GM21515 (cell line): Measurements from ENCODE around the gene SEC14L1.

Experiments used
- ATAC-seq: cut with Tn5 transposase; IDR thresholded peaks from one replicate; pipeline ENCODE4 v1.9.1; 2021; ENCODE audit not compliant: unreplicated experiment

Gene SEC14L1

DNA sequence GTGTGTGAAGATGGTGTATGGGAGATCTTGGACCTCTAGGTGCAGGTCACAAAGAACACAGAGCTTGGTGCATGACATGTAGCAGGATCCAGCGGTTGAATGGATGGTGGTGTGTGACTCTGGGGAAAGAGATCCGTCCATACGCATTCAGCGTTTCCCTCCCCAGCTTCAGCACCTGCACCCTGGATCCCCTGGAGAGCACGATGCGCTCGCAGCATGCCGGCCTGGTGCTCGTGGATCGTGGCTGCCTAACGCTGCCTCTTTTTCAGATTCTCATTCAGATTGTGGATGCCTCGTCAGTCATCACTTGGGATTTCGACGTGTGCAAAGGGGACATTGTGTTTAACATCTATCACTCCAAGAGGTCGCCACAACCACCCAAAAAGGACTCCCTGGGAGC is 70.9 kb downstream of the SEC14L1 start:
- ATAC-seq, result no peak

DNA sequence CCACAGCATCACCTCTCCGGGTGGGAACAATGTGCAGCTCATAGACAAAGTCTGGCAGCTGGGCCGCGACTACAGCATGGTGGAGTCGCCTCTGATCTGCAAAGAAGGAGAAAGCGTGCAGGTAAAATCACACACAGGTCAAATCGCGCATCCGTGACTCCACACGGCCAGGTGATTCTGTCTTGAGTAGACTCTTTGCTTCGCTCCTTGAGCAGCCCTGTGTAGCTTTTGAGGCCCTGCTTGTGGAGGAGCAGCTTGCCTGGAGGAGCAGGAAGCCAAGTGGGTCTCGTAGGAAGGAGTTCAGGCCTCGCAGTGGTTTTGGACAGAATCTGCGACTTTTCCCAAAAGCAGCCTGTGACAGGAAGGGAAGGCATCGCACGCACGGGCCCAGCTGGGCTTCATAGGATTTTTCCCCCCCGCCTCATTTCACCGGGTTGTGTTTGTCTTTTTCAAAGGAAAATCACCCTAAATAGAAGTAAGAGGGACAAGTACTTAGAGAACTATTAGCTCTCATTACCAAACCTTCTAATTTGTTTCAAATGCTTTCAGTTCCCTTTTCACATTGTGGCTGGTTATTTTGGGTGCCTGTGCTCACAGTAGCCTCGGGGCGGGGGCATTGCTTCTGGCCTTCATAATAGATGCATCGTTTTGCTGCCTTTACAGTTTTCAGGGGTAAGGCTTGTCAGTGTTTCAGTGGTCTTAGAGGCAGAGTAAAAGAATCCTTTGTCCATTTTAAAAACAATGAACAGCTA is 71.5 kb downstream of the SEC14L1 start:
- ATAC-seq, result peak; percentile 78

DNA sequence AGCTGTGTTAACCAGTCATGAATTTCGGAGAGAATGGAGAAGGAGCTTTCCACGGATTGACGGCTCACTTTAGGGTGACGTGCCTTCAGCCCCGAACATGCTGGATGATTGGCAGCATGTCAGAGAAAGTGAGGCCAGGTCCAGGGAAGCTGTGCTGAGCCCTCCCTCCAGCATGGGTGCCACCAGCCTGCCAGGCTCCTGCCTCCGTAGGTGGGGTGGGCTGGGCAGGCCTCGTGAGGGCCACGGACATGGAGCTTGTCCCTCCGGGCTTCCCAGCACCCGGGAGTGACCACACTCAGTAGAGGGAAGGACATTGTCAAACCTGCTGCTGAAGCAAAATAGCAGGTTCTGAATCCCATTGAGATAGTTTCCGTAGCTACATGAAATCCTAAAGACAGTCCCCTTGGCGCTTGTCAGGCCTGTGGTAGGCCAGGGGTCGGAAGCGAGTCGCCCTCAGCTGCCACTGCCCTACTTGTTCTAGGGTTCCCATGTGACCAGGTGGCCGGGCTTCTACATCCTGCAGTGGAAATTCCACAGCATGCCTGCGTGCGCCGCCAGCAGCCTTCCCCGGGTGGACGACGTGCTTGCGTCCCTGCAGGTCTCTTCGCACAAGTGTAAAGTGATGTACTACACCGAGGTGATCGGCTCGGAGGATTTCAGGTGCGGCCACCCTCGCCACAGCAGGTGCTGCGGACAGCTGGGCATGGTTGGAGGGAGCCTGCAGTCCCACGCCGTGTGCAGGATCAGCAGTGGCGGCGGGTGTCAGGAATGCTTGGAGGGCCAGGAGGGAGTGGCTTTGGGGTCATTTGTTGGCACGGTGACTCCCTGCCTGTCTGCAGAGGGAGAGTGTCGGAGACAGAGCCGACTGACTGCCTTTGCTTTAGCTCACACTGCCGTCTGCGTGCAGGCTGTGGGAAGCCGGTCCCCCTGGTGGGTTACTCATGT is 72.3 kb downstream of the SEC14L1 start:
- peak; percentile 4 for ATAC-seq

DNA sequence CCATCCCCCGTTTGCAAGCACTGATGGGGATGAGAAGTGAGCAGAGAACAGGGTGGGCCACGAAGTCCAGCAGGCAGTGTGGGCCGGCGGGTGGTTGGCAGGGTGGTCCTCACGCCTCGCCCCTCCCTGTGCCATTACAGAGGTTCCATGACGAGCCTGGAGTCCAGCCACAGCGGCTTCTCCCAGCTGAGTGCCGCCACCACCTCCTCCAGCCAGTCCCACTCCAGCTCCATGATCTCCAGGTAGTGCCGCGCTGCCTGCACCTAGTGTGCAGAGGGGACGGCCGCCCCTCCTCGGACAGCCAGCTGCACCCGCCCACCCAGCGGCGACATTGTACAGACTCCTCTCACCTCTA is 73.0 kb downstream of the SEC14L1 start:
- no peak for ATAC-seq

DNA sequence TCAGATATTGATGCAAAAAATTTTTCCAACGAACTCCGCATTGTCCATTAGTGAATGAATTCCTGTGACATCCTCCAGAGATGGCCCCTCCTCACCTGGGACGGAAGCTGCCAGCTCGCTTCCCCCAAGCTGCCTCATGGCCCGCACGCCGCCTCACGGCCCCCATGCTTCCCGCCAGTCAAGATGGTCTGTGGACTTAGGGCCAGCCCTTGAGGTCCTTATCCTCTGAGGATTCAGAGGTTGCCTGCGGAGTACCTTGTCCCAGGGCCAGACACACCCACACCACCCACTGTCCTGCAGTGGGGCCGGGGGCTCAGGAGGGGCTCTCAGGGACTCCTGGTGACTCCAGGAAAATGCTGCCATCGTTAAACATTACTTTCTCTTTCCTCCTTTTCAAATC is 73.6 kb downstream of the SEC14L1 start:
- ATAC-seq, result no peak

DNA sequence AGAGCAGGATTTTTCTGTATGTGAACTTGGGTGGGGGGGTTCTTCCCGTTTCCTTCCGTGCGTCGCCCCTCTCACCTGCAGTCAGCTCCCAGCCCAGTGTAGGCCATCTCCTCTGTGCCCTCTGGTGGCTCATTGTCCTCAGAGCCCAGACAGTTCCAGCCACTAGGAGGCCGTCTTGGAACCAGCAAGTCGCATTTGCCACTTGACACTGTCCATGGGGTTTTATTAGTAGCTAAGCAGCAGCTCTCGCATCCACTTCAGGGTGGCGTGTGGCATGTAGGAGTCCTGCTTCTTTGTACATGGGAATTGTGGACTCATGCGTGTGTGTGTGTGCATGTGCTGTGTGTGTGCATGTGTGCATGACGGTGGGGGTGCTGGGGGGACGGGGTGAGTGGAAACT is 74.0 kb downstream of the SEC14L1 start:
- ATAC-seq, result no peak

DNA sequence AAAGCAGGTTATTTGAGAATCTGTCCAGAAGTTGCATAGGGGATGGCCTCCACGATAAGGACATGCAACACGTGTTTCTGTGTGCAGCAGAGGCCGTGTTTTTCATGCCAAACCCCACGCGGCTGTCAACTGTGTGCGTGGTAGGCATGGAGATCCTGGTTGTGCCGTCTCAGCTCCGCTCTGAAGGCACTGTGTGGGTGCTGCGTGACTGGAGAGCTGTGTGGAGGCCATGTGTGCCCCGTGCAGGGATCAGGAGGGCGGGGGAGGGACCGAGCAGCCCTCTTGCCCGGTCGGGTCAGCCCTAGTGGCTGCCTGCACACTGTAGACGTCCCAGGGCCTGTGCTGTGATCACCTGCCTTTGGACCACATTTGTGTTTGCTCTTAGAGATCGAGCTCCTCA is 74.5 kb downstream of the SEC14L1 start:
- no peak for ATAC-seq

DNA sequence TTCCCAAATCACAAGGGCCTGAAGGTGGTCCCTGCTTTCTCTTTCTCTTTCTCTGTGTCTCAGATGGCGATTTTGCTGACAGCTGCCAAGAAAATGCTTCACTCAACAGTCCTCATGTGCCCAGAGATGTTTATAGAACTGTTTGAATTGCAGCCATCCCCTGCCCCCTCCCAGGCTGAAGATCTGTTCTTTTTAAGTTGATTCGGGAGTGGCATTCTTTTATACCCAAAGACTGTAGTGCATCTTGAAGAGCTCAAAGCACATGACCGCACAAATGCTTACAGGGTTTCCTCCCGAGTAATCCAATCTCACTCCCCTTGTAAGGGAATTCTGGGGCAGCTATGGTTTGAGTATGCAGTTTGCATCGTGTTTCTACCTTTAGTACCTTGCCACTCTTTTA is 75.7 kb downstream of the SEC14L1 start:
- ATAC-seq, result no peak

DNA sequence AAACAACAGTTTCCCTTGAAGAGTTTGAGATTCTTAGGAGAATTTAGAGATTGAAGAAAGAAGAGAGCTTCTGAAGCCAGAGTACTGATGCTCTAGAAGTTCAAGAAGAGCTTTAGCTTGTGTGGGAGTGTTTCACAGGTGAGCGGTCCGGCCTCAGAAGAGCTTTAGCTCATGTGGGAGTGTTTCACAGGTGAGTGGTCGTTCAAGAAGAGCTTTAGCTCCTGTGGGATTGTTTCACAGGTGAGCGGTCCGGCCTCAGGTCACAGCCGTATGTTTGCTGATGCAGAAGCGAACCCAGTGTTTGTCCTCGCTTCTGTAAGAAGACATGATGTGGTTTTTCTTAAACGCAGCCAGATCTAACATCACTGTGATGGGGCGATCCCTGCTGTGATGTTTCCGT is 76.4 kb downstream of the SEC14L1 start:
- no peak for ATAC-seq

DNA sequence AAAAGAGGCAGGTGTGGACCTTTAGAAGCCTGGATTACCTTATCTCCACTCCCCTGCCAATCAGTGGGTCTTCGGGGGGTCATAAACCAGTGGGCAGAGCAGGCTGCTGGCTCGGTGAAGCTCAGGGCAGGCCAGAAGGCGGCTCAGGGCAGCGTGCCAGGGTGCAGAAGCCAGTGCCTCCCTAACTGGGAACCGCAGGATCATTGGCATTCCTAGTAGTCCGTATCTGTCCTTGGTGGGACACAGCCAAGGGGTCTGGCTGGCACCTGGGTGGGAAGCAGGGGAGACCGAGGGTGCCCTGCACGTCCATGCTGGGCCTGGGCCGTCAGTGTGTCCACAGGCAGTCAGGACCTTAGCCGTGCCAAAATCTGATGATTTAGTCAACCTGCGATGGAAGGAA is 76.8 kb downstream of the SEC14L1 start:
- ATAC-seq, result no peak

DNA sequence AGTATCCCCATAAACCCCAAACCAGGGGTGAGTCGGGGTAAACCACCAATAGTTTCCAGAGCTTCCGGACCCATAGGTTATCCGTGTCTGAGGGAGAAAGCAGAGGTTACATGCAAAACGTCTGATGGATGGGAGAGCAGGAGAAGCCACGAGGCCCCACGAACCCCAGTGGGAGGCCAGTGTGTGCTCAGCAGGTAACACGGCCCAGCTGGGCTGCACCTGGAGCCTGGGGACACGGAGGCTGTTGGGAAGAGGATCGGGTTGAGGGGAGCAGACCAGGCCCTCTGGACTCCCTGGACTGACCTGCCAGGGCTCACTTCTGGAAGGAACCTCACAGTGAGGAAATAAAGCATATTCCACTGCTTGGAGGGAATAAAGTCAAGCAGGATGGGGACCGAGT is 78.1 kb downstream of the SEC14L1 start:
- ATAC-seq, result no peak

DNA sequence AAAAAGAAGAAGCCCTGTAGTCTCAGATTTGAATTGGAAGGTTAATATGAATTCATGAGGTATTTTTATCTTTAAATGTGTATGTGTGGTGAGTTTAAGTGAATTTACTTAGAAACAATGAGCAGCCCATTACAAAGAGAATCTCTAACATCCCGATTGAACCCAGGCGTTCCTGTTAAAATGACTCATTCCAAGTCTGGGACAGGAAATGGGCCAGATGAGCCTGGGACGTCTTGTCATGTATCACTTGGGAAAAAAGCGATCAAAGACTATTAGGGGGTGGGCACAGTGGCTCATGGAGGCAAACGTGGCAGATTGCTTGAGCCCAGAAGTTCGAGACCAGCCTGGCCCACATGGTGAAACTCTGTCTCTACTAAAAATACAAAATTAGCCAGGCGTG is 81.6 kb downstream of the SEC14L1 start:
- ATAC-seq, result no peak

DNA sequence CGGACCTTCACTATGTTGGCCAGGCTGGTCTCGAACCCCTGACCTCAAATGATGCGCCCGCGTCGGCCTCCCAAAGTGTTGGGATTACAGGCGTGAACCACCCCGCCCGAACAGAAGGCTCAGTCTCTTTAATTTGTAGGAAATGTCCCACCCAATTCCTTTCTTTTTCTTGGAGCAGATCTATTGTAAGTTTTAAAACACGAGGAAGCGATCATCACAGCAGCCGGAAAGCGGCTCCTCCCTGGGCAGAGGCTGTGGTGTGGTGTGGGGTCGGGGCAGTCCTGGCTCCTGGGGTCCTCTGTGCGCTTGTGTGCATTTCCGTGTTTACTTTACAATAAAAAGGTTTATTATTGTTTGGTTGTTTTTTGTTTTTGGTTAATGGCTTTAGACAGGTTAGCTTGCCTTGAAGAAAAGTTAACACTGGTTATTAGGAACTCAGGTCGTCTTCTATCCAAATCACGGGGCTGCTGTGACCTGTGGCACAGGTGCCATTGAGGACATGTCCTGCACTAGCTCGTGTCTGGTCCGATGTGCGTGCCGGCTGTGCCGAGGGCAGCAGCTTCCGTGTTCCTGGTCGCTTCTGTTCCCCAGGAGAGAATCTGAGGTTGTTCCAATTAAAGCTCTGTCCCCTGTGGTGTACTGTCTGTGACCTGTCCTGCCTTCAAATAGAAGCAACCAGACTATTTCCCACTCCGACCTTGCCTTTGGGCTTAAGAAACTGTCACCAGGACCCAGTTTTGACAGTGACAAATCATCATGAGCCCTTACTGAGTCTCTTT is 83.1 kb downstream of the SEC14L1 start:
- ATAC-seq, result no peak

DNA sequence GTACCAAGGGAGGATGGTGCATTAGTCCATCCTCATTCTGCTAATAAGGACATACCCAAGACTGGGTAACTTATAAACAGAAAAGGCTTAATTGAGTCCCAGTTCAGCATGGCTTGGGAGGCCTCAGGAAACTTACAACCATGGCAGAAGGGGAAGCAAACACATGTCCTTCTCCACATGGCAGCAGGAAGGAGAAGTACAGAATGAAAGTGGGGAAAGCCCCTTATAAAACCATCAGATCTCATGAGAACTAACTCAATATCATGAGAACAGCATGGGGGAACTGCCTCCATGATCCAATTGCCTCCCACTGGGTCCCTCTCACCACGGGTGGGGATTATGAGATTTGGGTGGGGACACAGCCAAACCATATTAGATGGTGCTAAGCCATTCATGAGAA is 84.5 kb downstream of the SEC14L1 start:
- ATAC-seq, result no peak

DNA sequence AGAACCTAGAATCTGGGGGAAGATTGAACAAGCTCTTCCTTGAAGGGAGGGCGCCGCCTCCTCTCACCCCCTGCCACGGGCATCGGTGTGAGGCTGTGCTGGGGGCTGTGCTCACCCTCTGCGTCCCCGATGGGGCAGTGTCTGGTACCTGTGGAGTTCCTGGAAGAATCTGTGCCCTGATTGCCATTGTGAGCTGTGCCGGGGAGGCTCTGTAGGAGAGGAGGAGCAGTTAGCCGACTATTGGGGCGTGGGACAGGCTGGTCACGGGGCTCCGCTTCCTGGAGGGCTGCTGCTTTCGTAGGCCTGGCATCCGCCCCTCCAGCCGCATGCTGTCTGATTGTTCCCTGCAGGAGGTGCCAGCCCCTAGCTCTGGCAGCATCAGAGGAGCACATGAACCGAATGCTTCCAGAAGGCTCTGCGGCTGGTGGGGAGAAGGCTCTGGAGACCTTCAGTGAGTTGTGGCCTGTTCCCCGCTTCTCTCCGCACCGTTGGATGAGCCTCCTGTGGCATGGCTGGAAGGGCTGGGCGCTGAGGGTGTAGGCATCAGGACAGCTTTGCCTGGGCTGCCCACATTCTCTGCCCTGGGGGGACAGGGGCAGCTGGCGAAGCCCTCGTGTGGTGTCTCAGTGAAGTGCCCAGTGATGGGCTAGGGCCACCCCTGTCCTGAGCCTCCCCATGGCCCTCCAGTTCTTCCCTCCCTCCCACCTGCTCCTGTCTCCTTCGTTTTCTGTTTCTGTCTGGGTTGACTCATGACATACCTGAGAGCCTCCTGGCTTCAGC is 86.9 kb downstream of the SEC14L1 start:
- no peak for ATAC-seq

DNA sequence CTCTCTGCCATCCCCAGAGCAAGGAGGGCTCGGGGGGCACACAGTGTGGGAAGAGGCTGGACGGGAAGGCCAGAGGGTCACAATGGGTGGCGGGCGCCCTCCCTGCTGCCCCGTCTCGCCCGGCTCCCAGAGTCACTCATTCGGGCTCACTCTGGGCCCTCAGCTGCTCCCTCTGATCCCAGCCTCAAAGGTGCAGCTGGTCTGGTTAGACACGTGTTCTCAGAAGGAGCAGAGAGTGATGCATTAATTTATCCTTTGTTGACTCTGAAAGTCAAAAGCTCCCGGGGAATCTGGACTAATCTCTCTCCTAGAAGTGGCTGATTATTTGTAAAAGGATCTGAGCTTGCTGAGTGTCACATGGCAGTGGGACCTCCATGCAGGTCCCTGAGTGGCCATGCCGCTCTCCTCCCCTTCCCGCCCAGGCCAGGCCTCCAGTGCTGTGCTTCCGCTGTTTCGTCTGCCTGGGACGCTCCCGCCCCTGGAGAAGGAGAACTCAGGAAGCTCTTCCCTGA is 87.5 kb downstream of the SEC14L1 start:
- no peak for ATAC-seq

DNA sequence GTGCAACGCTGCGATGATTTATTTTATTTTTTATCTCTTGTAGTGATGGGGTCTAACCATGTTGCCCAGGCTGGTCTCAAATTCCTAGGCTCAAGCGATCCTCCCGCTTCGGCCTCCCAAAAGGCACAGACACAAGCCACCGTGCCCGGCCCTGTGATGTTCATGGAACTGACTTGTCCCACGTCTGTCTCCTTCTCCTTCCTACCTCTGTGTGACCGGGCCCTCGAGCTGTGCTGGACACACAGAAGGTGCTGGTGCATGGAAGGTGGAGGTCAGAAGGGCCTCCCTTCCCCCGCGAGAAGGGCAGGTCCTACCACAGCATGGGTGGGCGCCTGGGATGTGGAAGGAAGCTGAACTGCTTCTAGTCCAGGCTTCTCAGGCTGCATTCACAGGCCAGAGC is 88.0 kb downstream of the SEC14L1 start:
- no peak for ATAC-seq

DNA sequence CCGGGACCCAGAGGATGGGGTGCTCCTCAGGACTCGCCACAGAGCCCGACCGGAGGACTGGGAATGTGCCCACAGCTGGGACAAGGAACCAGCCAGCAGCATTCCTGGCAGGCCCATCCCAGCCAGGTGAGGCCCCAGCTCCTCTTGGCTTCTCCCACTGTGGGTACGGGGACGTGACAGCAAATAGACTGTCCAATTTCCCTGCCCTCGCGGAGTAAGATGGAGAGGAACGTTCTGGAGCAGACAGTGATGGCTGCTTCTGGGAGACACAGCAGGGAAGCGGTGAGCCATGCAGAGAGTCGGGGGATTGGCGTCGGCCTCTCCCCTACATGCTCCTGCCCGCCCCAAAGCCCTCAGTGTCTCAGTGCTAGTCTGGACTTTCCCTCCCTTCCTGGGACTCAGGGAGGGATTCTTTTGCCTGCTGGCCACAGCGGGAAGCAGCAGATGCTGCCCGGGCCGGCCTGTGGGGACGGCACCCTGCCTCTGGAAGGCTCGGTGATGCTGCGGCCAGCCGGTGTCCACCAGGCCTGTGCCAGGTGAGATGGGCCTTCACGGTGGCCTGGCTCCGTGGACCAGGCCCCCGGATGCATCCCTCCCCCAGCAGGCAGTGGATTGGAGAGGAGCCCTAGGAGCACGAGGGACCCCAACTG is 89.1 kb downstream of the SEC14L1 start:
- ATAC-seq, result no peak

DNA sequence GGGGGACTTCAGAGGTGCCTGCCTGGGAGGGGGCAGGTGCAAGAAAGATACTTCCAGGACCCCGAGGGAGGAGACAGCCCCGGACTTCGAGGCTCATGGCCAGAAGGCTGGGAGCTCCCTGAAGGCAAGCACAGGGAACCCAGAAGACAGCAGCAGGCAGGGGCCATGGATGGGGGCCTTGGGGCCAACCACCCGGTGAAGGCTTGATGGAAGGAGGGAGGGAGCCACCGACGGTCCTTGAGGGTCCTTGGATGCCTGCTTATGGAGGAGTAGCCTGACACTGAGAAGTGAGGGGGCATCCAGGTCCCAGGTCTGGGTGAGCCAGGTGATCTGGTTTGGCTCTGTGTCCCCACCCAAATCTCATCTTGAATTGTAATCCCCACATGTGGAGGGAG is 89.7 kb downstream of the SEC14L1 start:
- no peak for ATAC-seq
